Stimulated activated CD8-positive, alpha-beta memory T cell treated with anti-CD3 and anti-CD28 coated beads, Interleukin-15, amount 100 ng/mL, for 24 hours (primary cell): ENCODE data around the gene ARHGAP22.

Experiments
- DNase-seq: peaks from one replicate; pipeline ENCODE4 v3.0.0-alpha.2; 2020; ENCODE audit warnings: low read depth

Gene ARHGAP22

GRCh38 chr10:48477616-48478015, 127.3 kb downstream of the ARHGAP22 start:
- no peak for DNase-seq

- DNase-seq: no peak
Measured at GRCh38 chr10:48477141-48477540, 127.7 kb downstream of the ARHGAP22 start.

- DNase-seq: no peak
Measured at GRCh38 chr10:48476279-48476982, 128.4 kb downstream of the ARHGAP22 start.

DNA sequence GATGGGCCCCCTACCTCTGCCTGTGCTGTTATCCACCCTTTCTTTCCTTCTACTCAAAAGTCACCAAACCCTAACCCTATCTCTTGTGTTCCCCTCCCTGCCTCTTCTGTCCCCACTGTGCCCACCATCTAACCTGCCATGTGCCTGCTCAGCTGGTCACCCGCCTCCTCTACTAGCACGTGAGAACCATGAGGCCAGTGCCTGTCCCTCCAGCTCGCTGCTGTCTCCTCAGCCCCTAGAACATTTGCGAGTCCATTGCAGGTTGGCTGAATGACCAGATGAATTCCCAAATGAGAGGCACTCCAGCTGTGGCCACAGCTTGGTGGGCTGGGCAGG, 129.0 kb downstream of the ARHGAP22 start:
- no peak for DNase-seq

GRCh38 chr10:48474765-48475365, 130.0 kb downstream of the ARHGAP22 start:
- no peak for DNase-seq

- no peak for DNase-seq
Measured at GRCh38 chr10:48473704-48474103, 131.2 kb downstream of the ARHGAP22 start.

- DNase-seq: no peak
Measured at GRCh38 chr10:48472501-48473069, 132.3 kb downstream of the ARHGAP22 start.

DNA sequence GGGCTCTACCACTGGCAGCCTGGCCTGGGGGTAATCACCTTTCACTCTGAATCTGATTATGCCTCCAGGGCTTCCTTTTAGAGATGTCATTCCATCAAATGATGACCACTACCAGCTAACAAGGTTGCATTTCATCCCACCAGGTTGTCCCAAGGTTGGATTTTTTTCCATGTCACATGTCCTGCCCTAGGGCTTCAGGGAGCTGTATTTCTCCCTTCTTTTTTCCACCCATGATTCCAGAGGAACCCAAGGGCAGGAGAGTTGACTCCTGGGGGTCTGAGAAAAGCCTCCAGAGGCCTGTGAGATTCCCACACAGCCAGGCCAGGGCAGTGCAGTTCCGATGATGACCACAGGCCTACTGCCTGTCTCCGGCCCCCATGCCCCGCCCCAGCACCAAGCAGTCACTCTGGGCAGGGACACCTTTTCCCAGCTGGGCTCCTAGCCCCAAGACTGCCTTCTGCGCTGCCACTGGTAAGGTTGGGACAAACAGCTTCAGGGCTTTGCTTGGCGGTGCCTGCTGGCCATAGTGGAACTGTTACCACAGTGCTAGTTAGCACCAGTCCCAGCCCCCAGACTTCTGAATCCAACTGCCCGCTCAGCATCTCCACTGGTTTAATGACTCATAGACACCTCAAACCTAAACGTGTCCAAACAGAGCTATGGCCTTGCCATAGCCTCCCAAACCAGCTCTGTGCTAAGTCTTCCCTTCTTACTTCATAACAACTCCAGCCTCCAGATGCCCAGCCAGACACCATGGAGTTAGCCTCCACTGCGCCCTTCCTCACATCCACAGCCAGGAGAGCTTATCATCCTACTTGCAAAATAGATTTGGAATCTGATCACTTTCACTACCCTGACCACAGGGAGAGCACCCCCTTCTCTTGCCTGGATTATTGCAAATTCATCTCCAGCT, 133.7 kb downstream of the ARHGAP22 start:
- no peak for DNase-seq

GRCh38 chr10:48470115-48470892, 134.6 kb downstream of the ARHGAP22 start:
- DNase-seq: no peak

DNA sequence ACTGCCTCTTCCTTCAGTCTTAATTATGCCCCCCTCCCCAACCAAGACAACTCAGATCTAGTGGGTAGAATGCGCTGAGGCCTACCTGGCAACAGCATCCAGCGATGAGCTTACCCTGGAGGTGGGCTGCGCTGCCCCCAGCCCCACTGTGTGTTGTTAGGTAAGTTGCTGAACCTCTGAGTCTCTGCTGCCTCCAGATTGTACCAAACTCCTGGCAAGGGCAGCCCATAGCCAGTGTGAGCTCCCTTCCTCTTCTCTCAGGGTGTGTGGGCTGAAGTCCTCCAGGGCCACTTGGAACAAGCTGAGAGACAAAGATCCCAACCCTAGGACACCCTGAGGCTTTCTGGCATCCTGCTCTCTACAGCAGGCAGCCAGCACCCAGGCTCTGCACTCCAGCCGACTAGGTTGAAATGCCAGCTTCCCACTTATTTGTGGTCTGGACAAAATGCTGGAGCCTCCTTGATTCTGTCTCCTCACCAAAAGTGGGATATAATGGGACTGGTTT, 135.3 kb downstream of the ARHGAP22 start:
- DNase-seq: no peak

GRCh38 chr10:48468866-48469511, 135.9 kb downstream of the ARHGAP22 start:
- DNase-seq: no peak

DNA sequence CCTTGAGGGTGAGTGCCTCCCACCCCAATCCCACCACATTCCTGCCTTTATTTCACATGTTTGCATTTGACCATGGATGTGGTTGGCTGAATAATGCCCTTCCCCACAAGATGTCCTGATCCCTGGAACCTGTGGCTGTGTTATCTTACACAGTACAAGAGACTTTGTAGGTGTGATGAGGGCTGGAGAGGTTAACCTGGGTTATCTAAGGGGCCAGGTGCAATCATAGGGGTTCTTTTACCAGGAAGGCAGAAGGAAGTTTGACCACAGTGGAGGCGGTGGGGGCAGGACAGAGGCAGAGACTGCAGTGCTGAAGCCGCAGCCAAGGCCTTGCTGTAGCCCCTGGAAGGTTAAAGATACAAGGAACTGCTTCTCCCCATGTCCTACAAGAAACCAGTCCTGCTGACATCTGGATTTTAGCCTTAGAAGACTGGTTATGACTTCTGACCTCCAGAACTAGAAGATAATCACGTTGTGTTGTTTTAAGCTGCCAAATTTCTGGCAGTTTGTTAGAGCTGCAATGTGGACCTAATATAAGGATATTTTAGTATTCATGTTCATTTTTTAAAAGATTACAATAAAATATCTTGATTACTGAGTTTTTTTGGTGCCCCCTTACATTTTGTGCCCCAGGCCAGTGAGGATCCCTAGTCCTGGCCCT, 136.6 kb downstream of the ARHGAP22 start:
- DNase-seq: no peak

DNA sequence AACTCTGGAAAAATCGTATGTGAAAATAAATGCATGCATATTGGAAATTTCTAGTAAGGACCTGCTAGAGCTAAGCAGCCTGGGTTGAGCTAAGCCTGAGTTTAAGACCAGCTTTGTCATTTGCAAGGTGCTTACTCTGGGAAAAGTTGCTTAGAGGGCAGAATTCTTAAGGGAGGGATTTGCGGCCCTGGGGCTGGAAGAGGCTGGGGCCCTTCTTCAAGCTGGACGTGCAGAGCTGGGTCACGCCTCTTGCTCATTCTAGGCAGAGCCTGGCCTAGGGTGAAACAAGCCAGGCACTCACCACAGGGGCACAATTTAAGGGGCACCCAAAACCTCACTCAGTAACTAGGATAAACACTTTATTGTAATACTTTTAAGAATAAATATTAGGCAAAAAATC, 137.2 kb downstream of the ARHGAP22 start:
- DNase-seq: no peak

GRCh38 chr10:48466611-48467240, 138.1 kb downstream of the ARHGAP22 start:
- no peak for DNase-seq

DNA sequence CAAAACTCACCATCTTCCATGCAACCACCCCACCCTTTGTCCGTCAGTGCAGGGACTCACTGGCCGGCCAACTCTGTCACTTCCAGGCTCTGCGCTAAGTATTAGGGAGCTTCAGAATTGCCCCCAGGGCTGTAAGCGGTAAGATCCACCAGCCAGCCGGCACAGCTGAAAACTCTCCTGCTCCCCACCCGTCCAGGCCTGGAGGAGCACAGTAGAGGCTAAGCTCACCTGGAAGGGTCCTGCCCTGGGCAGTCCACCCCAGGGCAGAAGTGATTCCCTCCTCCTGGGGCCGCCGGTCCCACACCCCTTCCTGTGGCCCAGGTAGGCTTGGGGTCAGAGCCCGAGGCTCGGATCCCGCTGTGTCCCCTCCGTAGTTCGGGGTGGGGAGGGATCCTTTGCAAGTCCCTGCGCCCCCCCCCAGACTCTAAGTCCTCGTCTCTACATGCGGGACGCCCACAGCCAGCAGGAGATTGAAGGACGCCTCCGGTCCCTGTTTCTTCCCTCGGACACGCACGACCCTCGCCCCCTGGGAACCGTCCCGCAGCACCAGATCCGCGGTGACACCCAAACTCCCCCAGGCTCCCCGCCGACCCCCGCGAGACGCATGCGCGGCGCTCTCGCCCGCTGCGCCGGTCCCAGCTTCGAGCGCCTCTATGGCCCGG, 138.9 kb downstream of the ARHGAP22 start:
- DNase-seq: no peak

DNA sequence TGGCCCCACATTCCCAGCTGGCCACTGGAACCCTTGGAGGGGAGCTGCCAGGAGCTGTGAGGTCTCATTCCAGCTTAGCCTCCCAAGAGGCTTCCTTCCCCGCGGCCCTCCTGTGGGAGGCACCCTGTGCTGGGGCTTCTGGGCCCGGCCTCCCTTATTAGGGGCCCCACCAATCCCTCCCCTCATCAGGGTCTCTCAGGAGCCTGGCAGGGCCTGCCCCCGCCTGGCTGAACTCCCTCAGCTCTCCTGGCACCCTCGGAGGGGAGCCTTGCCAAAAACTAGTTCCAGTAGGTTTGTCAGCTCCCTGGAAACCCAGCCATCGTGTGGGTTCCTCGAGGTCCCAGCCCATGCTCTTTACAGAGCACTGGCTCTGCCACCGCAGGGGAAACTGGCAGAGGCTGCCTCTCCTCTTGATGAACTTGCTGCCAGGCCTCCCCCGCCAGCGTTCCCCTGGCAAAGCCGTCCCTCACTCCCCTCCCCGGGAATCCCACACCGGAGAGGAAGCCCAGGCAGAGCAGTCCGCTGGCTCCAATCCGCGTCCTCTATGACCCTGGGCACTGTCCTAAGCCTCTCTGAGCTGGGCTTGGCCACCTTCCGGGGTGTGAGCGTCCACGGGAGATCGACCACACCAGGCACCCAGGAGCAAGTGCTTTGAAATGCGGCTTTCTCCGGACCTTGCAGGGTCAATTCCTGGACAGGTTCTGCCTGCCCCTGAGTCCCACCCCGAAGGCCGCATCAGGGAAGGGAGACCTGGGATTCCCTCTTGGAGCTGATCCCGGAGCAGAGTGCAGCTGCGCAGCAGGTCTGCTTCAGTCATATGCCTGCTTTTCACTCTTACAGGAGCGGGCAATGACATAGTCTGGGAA, 139.8 kb downstream of the ARHGAP22 start:
- no peak for DNase-seq

GRCh38 chr10:48464121-48464870, 140.6 kb downstream of the ARHGAP22 start:
- DNase-seq: no peak
